ENCODE results near the gene PPP4R3A. TPM values are rescaled to one million over a fixed set of nuclear protein-coding genes. Genes with fewer than 3 reads are reported as not detected.

PPP4R3A gene
- total RNA-seq, 1 experiment from 2014 or later: 74.4 TPM

DNA sequence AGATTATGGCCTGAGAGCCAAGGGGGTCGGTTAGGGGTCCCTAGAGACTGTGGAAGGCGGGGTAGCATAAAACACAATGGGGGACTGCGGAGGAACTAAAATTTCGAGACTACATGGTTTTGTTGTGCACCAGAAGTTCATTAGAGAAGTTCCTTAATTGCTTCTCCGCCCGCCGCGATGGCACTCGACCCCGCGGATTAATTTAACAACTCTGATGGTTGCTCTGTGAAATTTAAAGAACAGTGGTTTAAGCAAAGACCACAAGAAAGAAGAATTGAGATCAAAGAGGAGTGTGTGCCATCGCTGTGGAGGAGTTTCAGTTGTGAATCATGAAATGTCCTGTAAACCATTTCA lies 91.1 kb downstream of the PPP4R3A start:
- intact Hi-C loops (cut with micrococcal nuclease): no loop called here
- BruUV-seq (replicated peaks): no TSS peak
- H2AFZ ChIP-seq (ENCODE audit: low read length): peak overlapping the region; percentile 79

DNA sequence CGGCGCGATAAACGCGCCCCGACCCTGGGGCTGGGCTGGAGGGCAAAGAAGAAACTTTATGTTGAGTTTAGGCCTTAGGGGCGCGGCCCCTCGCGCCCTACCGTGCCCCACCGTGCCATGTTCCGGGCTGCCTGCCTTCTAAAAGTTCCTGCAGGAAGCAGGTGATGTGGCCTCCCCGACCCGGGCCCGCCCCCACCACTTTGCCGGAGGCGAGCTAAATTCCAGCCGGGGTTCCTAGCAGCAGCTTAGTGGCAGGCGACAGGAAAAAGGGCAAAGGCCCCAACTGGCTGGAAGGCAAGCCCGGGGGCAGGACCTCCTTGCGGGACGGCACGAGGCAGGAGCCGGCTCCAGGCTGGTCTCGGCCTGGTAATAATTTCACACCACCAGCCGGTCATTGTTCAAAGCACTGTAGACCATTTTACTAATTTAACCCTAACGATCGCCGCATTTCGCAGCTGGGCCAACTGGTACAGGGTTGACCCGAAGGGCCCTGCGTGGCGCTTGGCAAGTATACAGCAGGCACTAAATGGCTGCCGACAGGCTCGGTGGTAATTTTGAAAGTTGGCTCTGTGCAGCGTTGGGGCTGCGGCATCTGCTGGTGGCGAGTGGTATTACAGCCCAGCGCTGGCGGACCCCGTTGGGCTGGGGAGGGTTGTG lies 91.6 kb downstream of the PPP4R3A start:
- Histone ChIP-seq H4K20me1 (ENCODE audit: low read length) (no peaks in the 10 kb centered on the region), H3K36me3 (ENCODE audit: low read depth, low read length) (0 out of 2 replicates have a peak, but pooled peaks cover 4% of the 10 kb centered on the region), H3K27ac (ENCODE audit: low read length) (peak overlapping the region; percentile 36; the same call in 1 of the 2 replicates), H3K27me3 (ENCODE audit: low read length) (no peaks in the 10 kb centered on the region), H3F3A (ENCODE audit: low read length, unreplicated experiment) (no peaks in the 10 kb centered on the region), H2AFZ (ENCODE audit: low read length) (peak overlapping the region; percentile 79), H3K79me2 (ENCODE audit: low read length) (peaks cover 37% of the 10 kb centered on the region), H3K9ac (ENCODE audit: low read length) (peak overlapping the region; percentile 43), H3K4me3 (ENCODE audit: low read length) (peak overlapping the region; percentile 52), H3K4me2 (ENCODE audit: low read length) (peak overlapping the region; percentile 79), H3K9me3 (ENCODE audit: low read length) (no peaks in the 10 kb centered on the region), H3K4me1 (ENCODE audit: insufficient read depth, low read length) (peaks cover 17% of the 10 kb centered on the region), H3K9me2 (replicated peaks; ENCODE audit: low read length) (no peaks in the 10 kb centered on the region)
- ATAC-seq (peak; percentile 13), DNase-seq (peak; percentile 72)
- intact Hi-C loops (cut with micrococcal nuclease): loop anchor here (1.0 kb wide), 2 partner anchors 95 to 241 kb away; no protein-coding TSS in a partner anchor
- ChIA-PET POLR2A (ENCODE audit: unreplicated experiment) (no interaction called here), CTCF (interaction anchor here (1.1 kb wide), 1 partner anchor 94 kb away, joined by 3 read pairs; no protein-coding TSS in a partner anchor)
- TSS peak; percentile 66 for BruUV-seq (replicated peaks)
- TF ChIP-seq EZH2 (IDR thresholded peaks at IDR 0.05; ENCODE audit: low read length, unreplicated experiment) (no peak), EZH2phosphoT487 (IDR thresholded peaks at IDR 0.05; ENCODE audit: borderline replicate concordance, low read length) (no peak; the same call in 1 of the 2 replicates)
- TF ChIP-seq, protein P1, sequence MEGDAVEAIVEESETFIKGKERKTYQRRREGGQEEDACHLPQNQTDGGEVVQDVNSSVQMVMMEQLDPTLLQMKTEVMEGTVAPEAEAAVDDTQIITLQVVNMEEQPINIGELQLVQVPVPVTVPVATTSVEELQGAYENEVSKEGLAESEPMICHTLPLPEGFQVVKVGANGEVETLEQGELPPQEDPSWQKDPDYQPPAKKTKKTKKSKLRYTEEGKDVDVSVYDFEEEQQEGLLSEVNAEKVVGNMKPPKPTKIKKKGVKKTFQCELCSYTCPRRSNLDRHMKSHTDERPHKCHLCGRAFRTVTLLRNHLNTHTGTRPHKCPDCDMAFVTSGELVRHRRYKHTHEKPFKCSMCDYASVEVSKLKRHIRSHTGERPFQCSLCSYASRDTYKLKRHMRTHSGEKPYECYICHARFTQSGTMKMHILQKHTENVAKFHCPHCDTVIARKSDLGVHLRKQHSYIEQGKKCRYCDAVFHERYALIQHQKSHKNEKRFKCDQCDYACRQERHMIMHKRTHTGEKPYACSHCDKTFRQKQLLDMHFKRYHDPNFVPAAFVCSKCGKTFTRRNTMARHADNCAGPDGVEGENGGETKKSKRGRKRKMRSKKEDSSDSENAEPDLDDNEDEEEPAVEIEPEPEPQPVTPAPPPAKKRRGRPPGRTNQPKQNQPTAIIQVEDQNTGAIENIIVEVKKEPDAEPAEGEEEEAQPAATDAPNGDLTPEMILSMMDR (conservative IDR thresholded peaks at IDR 0.05; ENCODE audit: low read depth, low read length): peak; percentile 97

More for the DNA sequence above, 91.1 kb downstream of the PPP4R3A start:
- ChIA-PET CTCF (no interaction called here), POLR2A (ENCODE audit: unreplicated experiment) (no interaction called here)
- H4K20me1 ChIP-seq (ENCODE audit: low read length): no peaks in the 10 kb centered on the region
- DNase-seq: no peak
- peak overlapping the region; percentile 52; the same call in 1 of the 2 replicates for H3K4me3 ChIP-seq (ENCODE audit: low read length)
- H3K4me2 ChIP-seq (ENCODE audit: low read length): peak overlapping the region; percentile 79
- no peaks in the 10 kb centered on the region for H3K9me3 ChIP-seq (ENCODE audit: low read length)
- H3K4me1 ChIP-seq (ENCODE audit: insufficient read depth, low read length): peaks cover 17% of the 10 kb centered on the region
- no peak overlapping the region for H3K9ac ChIP-seq (ENCODE audit: low read length)
- no peaks in the 10 kb centered on the region for H3K27me3 ChIP-seq (ENCODE audit: low read length)
- peaks cover 32% of the 10 kb centered on the region for H3K79me2 ChIP-seq (ENCODE audit: low read length)
- TF ChIP-seq EZH2 (IDR thresholded peaks at IDR 0.05; ENCODE audit: low read length, unreplicated experiment): no peak
- no peak for TF ChIP-seq EZH2phosphoT487 (IDR thresholded peaks at IDR 0.05; ENCODE audit: borderline replicate concordance, low read length)
- TF ChIP-seq, protein P1 (conservative IDR thresholded peaks at IDR 0.05; ENCODE audit: low read depth, low read length): no peak; the same call in 1 of the 2 replicates
- no peak overlapping the region for H3K27ac ChIP-seq (ENCODE audit: low read length)
- ATAC-seq: no peak
- no peaks in the 10 kb centered on the region for H3F3A ChIP-seq (ENCODE audit: low read length, unreplicated experiment)
- no peaks in the 10 kb centered on the region for H3K36me3 ChIP-seq (ENCODE audit: low read depth, low read length)
- no peaks in the 10 kb centered on the region for H3K9me2 ChIP-seq (replicated peaks; ENCODE audit: low read length)

DNA sequence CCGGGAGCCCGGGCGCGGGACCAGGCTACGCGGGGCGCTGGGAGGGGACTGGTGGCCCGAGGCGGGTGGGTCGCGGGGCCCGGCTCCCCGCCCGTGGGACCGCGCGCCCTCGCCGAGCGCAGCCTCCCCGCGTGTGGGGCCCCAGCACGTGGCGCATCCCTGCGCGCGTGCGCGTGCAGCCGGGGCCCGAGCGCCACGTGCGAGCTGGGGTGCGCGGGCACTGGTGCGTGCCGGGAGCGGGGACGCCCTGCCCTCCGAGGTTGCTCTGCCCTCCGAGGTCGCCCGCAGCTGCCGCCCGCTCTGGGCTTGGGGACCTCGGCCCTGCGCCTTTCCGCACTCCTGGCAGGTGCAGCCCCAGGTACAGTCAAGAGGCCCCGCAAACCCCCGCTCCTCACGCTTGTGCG lies 92.1 kb downstream of the PPP4R3A start:
- ChIA-PET CTCF (interaction anchor here (0.6 to 1.1 kb wide), 3 partner anchors 40 to 98 kb away, joined by 3 to 11 read pairs (median 3); no protein-coding TSS in a partner anchor), POLR2A (ENCODE audit: unreplicated experiment) (interaction anchor here (0.6 kb wide), 1 partner anchor 23 kb away, joined by 4 read pairs; no protein-coding TSS in a partner anchor)
- DNase-seq: peak; percentile 63
- no peaks in the 10 kb centered on the region for H3K27me3 ChIP-seq (ENCODE audit: low read length)
- no TSS peak for BruUV-seq (replicated peaks)
- peaks cover 17% of the 10 kb centered on the region for H3K4me1 ChIP-seq (ENCODE audit: insufficient read depth, low read length)
- peak overlapping the region; percentile 79 for H2AFZ ChIP-seq (ENCODE audit: low read length)
- no peaks in the 10 kb centered on the region for H3K9me2 ChIP-seq (replicated peaks; ENCODE audit: low read length)
- peaks cover 43% of the 10 kb centered on the region for H3K79me2 ChIP-seq (ENCODE audit: low read length)
- H3F3A ChIP-seq (ENCODE audit: low read length, unreplicated experiment): no peaks in the 10 kb centered on the region
- intact Hi-C loops (cut with micrococcal nuclease): loop anchor here (1.0 kb wide), 2 partner anchors 95 to 241 kb away; no protein-coding TSS in a partner anchor
- H3K4me3 ChIP-seq (ENCODE audit: low read length): peak overlapping the region; percentile 52
- no peaks in the 10 kb centered on the region for H4K20me1 ChIP-seq (ENCODE audit: low read length)
- 0 out of 2 replicates have a peak, but pooled peaks cover 4% of the 10 kb centered on the region for H3K36me3 ChIP-seq (ENCODE audit: low read depth, low read length)
- peak overlapping the region; percentile 79 for H3K4me2 ChIP-seq (ENCODE audit: low read length)
- ATAC-seq: peak; percentile 37
- peak overlapping the region; percentile 36; the same call in 1 of the 2 replicates for H3K27ac ChIP-seq (ENCODE audit: low read length)
- peak overlapping the region; percentile 43 for H3K9ac ChIP-seq (ENCODE audit: low read length)
- no peaks in the 10 kb centered on the region for H3K9me3 ChIP-seq (ENCODE audit: low read length)
- peak; percentile 65 for TF ChIP-seq EZH2phosphoT487 (IDR thresholded peaks at IDR 0.05; ENCODE audit: borderline replicate concordance, low read length)
- TF ChIP-seq, protein P1 (conservative IDR thresholded peaks at IDR 0.05; ENCODE audit: low read depth, low read length): no peak

Measured in PC-3 (cell line).